Hematopoietic multipotent progenitor cell treated with erythropoietin and hydrocortisone succinate and interleukin-3 and kit ligand, for 15 days (in vitro differentiated cells): ENCODE results near the gene APBA2.

ENCODE experiments used
- DNase-seq: peaks from one replicate; pipeline ENCODE4 v3.0.0-alpha.2; 2015; ENCODE audit warnings: low spot score

APBA2 gene

GRCh38 chr15:29086891-29087290 lies 201.1 kb downstream of the APBA2 start:
- DNase-seq = no peak

GRCh38 chr15:29087521-29088285 lies 201.9 kb downstream of the APBA2 start:
- no peak for DNase-seq

- DNase-seq = no peak
These were observed 202.9 kb downstream of the APBA2 start for GRCh38 chr15:29088666-29089065.

GRCh38 chr15:29089731-29090616 lies 204.2 kb downstream of the APBA2 start:
- DNase-seq = no peak

GRCh38 chr15:29090617-29091466 lies 205.1 kb downstream of the APBA2 start:
- peak; percentile 40 for DNase-seq

- DNase-seq = no peak
These were observed 205.9 kb downstream of the APBA2 start for GRCh38 chr15:29091666-29092065.

GRCh38 chr15:29092376-29093064 lies 206.7 kb downstream of the APBA2 start:
- no peak for DNase-seq

GRCh38 chr15:29093065-29093435 lies 207.3 kb downstream of the APBA2 start:
- no peak for DNase-seq

- DNase-seq = no peak
These were observed 208.0 kb downstream of the APBA2 start for GRCh38 chr15:29093696-29094343.

GRCh38 chr15:29094711-29095110 lies 208.9 kb downstream of the APBA2 start:
- no peak for DNase-seq

- no peak for DNase-seq
These were observed 210.0 kb downstream of the APBA2 start for GRCh38 chr15:29095746-29096145.

GRCh38 chr15:29097168-29097567 lies 211.4 kb downstream of the APBA2 start:
- no peak for DNase-seq

- DNase-seq = no peak
These were observed 212.2 kb downstream of the APBA2 start for GRCh38 chr15:29097971-29098370.

- DNase-seq = no peak
These were observed 212.9 kb downstream of the APBA2 start for GRCh38 chr15:29098652-29099051.

GRCh38 chr15:29099131-29099880 lies 213.5 kb downstream of the APBA2 start:
- DNase-seq = no peak

GRCh38 chr15:29100486-29101000 lies 214.8 kb downstream of the APBA2 start:
- DNase-seq = no peak

- no peak for DNase-seq
These were observed 215.7 kb downstream of the APBA2 start for GRCh38 chr15:29101491-29101890.

- peak; percentile 55 for DNase-seq
These were observed 216.5 kb downstream of the APBA2 start for GRCh38 chr15:29102173-29102794.

- no peak for DNase-seq
These were observed 217.4 kb downstream of the APBA2 start for GRCh38 chr15:29102911-29103823.
